CD14-positive monocyte (primary cell): ENCODE results near the gene TBC1D5. TPM values are rescaled to one million over a fixed set of nuclear protein-coding genes. Genes with fewer than 3 reads are reported as not detected.

Experiments used
- DNase-seq, 3 donors: peaks; one replicate each; pipeline ENCODE4 v3.0.0-alpha.2; 2011 to 2022
- H2AFZ ChIP-seq: 2 replicates; pipeline ENCODE4 v1.6.0; 2012; ENCODE audit warnings: mild to moderate bottlenecking, low read depth, low read length, inconsistent platforms; ENCODE audit not compliant: insufficient read depth, poor library complexity, severe bottlenecking
- H3K27ac ChIP-seq, 2 donors: 1 replicate in 1 of 2; 2 replicates in 1 of 2; pipeline ENCODE4 v1.5.1; 2012 to 2013; ENCODE audit warnings: low read length in 2 of 2, control low read depth in 1 of 2, inconsistent platforms in 1 of 2, low read depth in 1 of 2, mild to moderate bottlenecking in 1 of 2
- H3K27me3 ChIP-seq, 2 donors: one replicate each; pipeline versions ENCODE4 v1.6.0 to v1.6.1; 2011 to 2013; ENCODE audit warnings: low read length in 2 of 2; ENCODE audit not compliant: control insufficient read depth in 2 of 2, insufficient read depth in 2 of 2
- H3K36me3 ChIP-seq, 2 donors: replicated peaks in 1 of 2; 1 replicate in 1 of 2; 2 replicates in 1 of 2; pipeline versions ENCODE4 v1.5.1 to v1.6.1; 2012 to 2013; ENCODE audit warnings: low read length in 2 of 2, control low read depth in 1 of 2, inconsistent platforms in 1 of 2, mild to moderate bottlenecking in 1 of 2; ENCODE audit not compliant: insufficient read depth in 2 of 2, control insufficient read depth in 1 of 2
- H3K4me1 ChIP-seq, 2 donors: 1 replicate in 1 of 2; 2 replicates in 1 of 2; pipeline versions ENCODE4 v1.5.1 to v1.6.1; 2012 to 2013; ENCODE audit warnings: low read length in 2 of 2, control low read depth in 1 of 2, inconsistent platforms in 1 of 2, mild to moderate bottlenecking in 1 of 2, moderate library complexity in 1 of 2; ENCODE audit not compliant: insufficient read depth in 2 of 2, control insufficient read depth in 1 of 2
- H3K4me2 ChIP-seq: replicated peaks from 2 replicates; pipeline ENCODE3; 2012; ENCODE audit warnings: low read length, moderate library complexity, mild to moderate bottlenecking; ENCODE audit not compliant: poor library complexity, severe bottlenecking; ENCODE audit errors: extremely low read depth
- H3K4me3 ChIP-seq, 3 experiments: fragments of 200-600 bp in 1 of 3; sonication (generic) in 1 of 3; replicated peaks in 1 of 3; 1 replicate in 2 of 3; 2 replicates in 1 of 3; pipeline ENCODE4 v1.5.1; 2011 to 2013; ENCODE audit warnings: low read length in 3 of 3, mild to moderate bottlenecking in 3 of 3, control low read depth in 2 of 3, low read depth in 2 of 3, inconsistent platforms in 1 of 3, moderate library complexity in 1 of 3
- H3K79me2 ChIP-seq: 2 replicates; pipeline ENCODE4 v1.6.0; 2012; ENCODE audit warnings: mild to moderate bottlenecking, control low read depth, inconsistent platforms, low read length, moderate library complexity; ENCODE audit not compliant: insufficient read depth
- H3K9ac ChIP-seq: 2 replicates; pipeline ENCODE4 v1.6.0; 2017; ENCODE audit warnings: low read length, mild to moderate bottlenecking; ENCODE audit not compliant: insufficient read depth, poor library complexity, severe bottlenecking
- H3K9me3 ChIP-seq, 2 donors: replicated peaks in 1 of 2; 1 replicate in 1 of 2; 2 replicates in 1 of 2; pipeline versions ENCODE4 v1.5.1 to v1.6.1; 2012 to 2013; ENCODE audit warnings: low read length in 2 of 2, control low read depth in 1 of 2; ENCODE audit not compliant: control insufficient read depth in 1 of 2, insufficient read depth in 1 of 2
- H4K20me1 ChIP-seq: 2 replicates; pipeline ENCODE4 v1.6.0; 2012; ENCODE audit warnings: mild to moderate bottlenecking, low read length, control low read depth, moderate library complexity; ENCODE audit not compliant: insufficient read depth
- H3K27ac Mint-ChIP-seq, 7 donors: one replicate each; pipeline ENCODE4 v1.8.0; 2020; ENCODE audit warnings: mild to moderate bottlenecking in 7 of 7, mixed read lengths in 7 of 7, moderate library complexity in 6 of 7, inconsistent platforms in 2 of 7
- H3K27me3 Mint-ChIP-seq, 3 donors: one replicate each; pipeline ENCODE4 v1.8.0; 2021 to 2022; ENCODE audit warnings: low read depth in 3 of 3, mild to moderate bottlenecking in 3 of 3, mixed read lengths in 3 of 3, moderate library complexity in 3 of 3, inconsistent platforms in 1 of 3
- H3K36me3 Mint-ChIP-seq, 2 donors: one replicate each; pipeline ENCODE4 v1.8.0; 2020; ENCODE audit warnings: mixed read lengths in 2 of 2, inconsistent platforms in 1 of 2, mild to moderate bottlenecking in 1 of 2
- H3K4me1 Mint-ChIP-seq: one replicate; pipeline ENCODE4 v1.8.0; 2020; ENCODE audit warnings: mild to moderate bottlenecking, mixed read lengths
- H3K4me3 Mint-ChIP-seq, 2 donors: one replicate each; pipeline ENCODE4 v1.8.0; 2020; ENCODE audit warnings: mild to moderate bottlenecking in 2 of 2, mixed read lengths in 2 of 2, moderate library complexity in 1 of 2
- H3K9me3 Mint-ChIP-seq, 7 donors: one replicate each; pipeline ENCODE4 v1.8.0; 2020 to 2022; ENCODE audit warnings: mixed read lengths in 7 of 7, mild to moderate bottlenecking in 6 of 7, moderate library complexity in 6 of 7, inconsistent platforms in 2 of 7
- CTCF ChIP-seq: fragments of 200-600 bp; IDR thresholded peaks from one replicate; pipeline ENCODE4 v1.8.0; 2022; ENCODE audit warnings: antibody characterized with exemption, mild to moderate bottlenecking
- WGBS: methylation state at CpG from one replicate; pipeline ENCODE4 v1.1.5; 2013; ENCODE audit warnings: missing lambda C conversion rate; ENCODE audit not compliant: insufficient coverage; 5-methylcytosine and 5-hydroxymethylcytosine counted together
- intact Hi-C, 2 donors: fragments of 100-400 bp; cut with micrococcal nuclease; formaldehyde crosslinking; loops; one replicate each; pipeline versions ENCODE4 v1.15.0 to v1.15.1; 2023
- polyA plus RNA-seq, 3 donors: library from polyadenylated mRNA; depleted of rRNA in 1 of 3; unstranded in 2 of 3; stranded (reverse) in 1 of 3; fragments of 300-500 nt in 2 of 3; fragments of >200 nt in 1 of 3; fragmentation: Illumina TruSeq in 2 of 3; gene quantifications; 1 replicate in 2 of 3; 2 replicates in 1 of 3; pipeline ENCODE4 v1.2.3, GENCODE V29; 2012 to 2021

Gene TBC1D5
- polyA plus RNA-seq, 3 donors: 17.6 to 35.3 (median 21.0) TPM

- Histone ChIP-seq H3K27me3 (no peaks in the 10 kb centered on the region), H4K20me1 (no peaks in the 10 kb centered on the region), H3K9me3 (no peaks in the 10 kb centered on the region), H3K27ac (no peak overlapping the region), H2AFZ (no peak overlapping the region), H3K4me3 (no peak overlapping the region), H3K4me2 (no peak overlapping the region), H3K36me3 (no peaks in the 10 kb centered on the region), H3K79me2 (no peaks in the 10 kb centered on the region), H3K9ac (no peak overlapping the region), H3K4me1 (no peaks in the 10 kb centered on the region)
- Mint-ChIP-seq H3K27me3 (peaks cover 0 to 1% (median 0%) of the 10 kb centered on the region in 3 donors), H3K36me3 (peaks cover 3% of the 10 kb centered on the region in 2 donors), H3K27ac (no peak overlapping the region), H3K4me1 (peaks cover 2% of the 10 kb centered on the region), H3K4me3 (no peak overlapping the region), H3K9me3 (peaks cover 0 to 3% (median 2%) of the 10 kb centered on the region in 7 donors)
- no peak for TF ChIP-seq CTCF
- DNase-seq: no peak
- intact Hi-C loops: no loop called here
Measured at GRCh38 chr3:17473761-17474160, 268.7 kb downstream of the TBC1D5 start.

DNA sequence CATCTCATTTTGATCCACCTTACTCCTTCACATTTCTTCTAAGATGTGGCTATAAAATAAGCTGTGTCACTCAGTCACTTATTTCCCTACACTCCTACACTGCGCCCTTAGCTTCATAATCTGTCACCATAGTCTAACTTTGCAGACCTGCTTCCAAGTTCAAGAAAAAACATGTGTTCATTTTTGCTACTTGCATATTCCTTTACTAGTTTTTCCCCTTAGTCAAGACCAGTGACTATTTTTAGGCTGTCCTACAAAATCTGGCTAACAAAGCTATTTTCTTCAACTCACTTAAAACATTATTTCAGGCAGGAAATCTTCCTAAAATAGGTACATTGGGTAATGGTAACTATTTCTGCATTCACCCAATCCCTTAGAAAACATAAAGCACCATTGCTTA, 272.5 kb downstream of the TBC1D5 start:
- Histone ChIP-seq H3K79me2 (no peaks in the 10 kb centered on the region), H3K4me1 (no peaks in the 10 kb centered on the region), H4K20me1 (no peaks in the 10 kb centered on the region), H3K27ac (no peak overlapping the region), H3K9me3 (no peaks in the 10 kb centered on the region), H3K27me3 (no peaks in the 10 kb centered on the region), H3K4me3 (no peak overlapping the region), H3K4me2 (no peak overlapping the region), H3K36me3 (no peaks in the 10 kb centered on the region), H3K9ac (no peak overlapping the region), H2AFZ (no peak overlapping the region)
- no peak for DNase-seq
- H3K36me3 Mint-ChIP-seq: peaks cover 5 to 10% of the 10 kb centered on the region in 2 donors
- H3K4me1 Mint-ChIP-seq: peaks cover 4% of the 10 kb centered on the region
- intact Hi-C loops: no loop called here
- no peak for TF ChIP-seq CTCF
- H3K27me3 Mint-ChIP-seq: no peaks in the 10 kb centered on the region
- H3K4me3 Mint-ChIP-seq: no peak overlapping the region
- WGBS: 78% methylated on average over 1 of the region's 1 CpG
- H3K27ac Mint-ChIP-seq: no peak overlapping the region
- H3K9me3 Mint-ChIP-seq: peaks cover 0 to 3% (median 2%) of the 10 kb centered on the region in 7 donors
